ENCODE measurements around the gene NUBP2.

NUBP2 gene

DNA sequence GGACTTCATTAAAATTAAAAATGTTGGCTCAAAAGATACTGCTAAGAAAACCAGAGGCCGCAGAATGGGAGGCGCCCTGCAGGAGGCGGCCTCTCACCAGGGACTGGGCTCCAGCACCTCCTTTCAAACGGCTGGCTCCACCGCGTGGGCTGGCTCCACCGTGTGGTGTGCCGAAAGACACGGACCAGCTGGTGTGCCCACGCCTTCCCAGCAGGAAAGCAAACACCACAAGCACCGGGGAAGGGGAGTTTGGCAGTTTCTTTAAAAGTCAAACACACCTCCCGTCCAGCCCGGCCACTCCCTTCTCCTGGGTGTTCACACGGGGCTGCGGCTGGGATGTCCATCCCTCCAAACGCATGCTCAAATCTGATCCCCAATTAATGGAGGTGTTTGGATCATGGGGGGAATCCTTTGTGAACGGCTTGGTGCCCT, 30.0 kb downstream of the NUBP2 start:
- peak; percentile 71 for DNase-seq

DNA sequence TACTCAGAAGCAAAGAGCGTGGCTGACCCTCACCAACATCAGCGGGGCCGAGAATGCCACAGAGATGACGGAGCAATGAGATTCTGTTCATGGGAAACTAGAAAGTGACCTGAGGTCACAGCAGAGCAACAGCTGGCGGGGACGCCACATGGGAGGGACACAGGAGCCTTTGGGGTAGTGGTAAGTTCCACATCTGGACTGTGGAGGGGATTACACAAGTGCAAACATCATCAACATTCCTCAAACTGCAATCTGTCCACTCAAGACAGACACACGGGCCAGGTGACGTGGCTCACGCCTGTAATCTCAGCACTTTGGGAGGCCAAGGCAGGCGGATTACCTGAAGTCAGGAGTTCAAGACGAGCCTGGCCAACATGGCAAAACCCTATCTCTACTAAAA, 32.7 kb downstream of the NUBP2 start:
- DNase-seq: no peak

DNA sequence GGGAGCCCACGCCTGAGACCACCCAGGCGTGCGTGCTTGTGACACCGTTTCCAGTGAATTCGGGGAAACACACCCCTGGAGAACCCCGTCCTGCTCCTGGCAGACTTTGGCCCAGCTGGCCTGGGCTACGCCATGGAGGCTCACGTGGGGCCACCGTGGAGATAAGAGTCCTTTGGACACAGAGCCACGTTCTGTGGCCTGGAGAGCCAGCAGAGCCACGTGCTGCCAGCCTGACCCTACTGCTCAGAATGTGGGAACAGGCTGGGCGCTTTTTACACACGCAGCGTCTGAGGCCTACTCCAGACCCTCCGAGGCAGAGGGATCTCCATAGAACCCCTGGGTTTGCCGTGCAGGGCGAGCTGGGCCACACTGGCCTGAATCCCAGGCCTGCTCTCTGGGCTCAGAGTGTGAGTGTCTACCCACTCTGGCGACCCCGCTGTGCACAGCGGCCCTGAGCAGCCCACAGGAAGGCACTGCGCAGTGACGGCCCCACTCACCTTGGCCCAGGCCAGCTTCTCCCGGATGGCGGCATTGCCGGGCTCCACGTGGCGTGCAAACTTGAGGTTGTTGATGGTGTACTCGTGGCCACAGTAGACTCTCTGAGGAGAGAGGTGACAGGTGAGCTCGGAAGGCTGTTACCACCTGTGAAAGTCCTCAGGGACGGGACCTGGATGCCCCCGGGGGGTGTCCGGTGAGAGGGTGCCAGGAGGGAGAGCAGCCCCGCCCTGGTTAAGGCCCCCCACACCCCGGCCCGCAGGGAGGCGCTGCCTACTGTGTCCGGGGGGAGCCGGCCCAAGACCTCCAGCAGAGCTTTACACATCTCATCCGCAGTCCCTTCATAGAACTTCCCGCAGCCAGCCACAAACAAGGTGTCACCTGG, 33.9 kb downstream of the NUBP2 start:
- DNase-seq: no peak

DNA sequence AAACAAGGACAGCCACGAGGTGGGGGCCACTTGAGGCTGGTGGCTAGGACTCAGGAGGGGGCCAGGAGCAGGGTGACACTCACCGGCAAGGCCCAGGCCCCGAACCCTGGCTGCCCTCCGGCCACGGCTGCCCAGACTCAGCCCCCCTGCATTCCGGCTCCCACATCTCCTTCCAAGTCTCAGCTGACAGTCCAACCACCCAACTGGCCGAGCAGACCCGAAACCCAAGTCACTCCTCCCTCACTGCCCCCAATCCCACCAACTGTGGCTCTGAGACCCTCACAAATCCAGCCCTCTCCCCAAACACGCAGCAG, 34.5 kb downstream of the NUBP2 start:
- DNase-seq: no peak

DNA sequence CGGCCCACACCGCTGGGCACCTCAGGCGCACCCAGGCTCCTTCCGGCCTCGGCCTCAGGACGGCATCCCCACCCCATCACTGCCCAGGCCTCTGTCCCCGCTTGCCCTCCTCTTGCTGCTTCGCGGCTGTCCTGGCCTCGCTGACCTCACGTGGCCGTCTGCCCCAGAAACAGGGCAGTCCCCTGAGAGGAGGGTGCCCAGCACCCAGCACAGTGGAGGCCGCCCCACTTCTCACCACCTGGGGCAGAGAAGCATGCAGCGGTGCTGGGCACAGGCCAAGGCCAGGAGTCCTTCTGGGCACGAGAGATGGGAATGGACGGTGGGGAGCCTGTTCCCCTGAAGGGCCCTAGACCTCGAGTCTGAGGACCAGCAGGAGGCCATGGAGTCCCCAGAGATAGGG, 35.0 kb downstream of the NUBP2 start:
- DNase-seq: no peak

DNA sequence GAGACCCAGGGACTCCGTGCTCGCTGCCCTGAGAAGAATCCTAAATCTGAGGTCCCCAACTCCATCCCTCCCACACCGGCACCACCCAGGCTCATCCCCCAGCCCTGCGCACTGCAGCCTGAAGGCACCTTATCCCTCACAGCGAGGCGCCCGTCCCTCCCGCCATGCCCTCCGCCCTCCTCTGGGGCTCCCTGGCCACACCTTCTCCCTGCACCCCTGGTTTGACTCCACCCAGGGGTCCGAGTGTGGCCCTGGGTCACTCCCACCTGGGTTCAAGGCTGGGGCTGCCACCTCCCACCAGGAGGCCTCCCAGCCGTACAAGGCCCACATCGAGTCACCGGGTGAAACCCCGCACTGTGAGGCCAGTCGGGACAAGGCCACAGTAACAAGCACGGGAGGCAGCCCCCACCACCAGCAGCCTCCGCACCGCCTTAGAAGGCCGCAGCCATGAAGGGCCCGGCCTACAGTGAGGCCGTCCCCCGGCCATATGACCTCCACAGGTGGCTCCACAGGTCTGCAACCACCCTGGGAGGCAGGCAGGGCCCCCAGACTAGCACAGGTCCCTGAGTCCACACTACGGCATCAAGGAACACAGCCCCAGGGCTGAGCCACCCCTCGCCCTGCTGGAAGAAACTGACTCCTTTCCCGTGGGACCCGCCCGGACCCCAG, 35.6 kb downstream of the NUBP2 start:
- DNase-seq: no peak

DNA sequence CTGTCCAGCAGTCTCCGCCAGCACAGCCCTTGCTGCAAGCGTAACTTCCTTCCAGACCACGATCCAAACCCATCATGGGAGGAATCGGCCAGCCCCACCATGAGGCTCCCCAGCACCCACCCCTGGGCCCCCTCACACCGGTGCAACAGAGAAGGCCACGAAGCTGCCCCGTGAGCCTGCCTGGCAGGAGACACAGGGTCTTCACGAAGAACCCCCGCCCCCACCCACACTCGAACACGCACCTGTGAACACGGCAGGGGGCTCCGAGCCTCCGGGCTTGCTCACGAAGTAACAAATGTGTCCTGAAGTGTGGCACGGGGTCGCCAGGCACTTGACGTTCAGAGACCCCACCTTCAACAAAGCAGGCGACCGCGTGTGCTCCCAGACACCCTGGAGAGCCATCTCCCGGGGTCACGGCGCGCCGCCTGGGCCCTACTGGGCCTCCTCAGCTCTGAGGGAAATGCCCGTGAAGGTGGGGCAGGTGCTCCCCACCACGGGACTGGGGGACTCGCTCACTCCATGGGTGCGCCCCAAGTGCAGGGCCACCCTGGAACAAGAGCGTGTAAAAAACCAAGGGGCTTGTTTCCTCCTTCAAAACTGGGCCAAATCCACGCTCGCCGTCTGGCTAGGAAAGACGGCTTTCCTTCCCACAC, 36.2 kb downstream of the NUBP2 start:
- no peak for DNase-seq

DNA sequence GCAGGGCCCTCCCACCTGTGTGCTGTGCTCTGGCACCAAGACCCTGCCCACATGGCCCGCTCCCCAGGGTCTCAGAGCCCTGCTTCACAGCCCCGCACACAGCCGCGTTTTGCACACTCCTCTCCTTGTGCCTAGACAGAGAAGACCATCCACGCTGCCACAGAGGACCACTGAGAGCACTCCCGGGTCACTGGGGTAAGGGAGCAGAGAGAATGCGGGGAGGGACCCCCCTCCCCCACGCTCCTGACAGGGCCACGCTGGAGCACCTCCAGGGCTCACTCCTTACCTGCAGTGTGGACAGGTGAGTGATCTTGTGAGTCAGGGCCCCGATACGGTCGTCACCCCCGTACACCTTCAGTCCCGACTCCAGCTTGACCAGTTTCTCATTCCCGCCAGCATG, 36.9 kb downstream of the NUBP2 start:
- DNase-seq: no peak

DNA sequence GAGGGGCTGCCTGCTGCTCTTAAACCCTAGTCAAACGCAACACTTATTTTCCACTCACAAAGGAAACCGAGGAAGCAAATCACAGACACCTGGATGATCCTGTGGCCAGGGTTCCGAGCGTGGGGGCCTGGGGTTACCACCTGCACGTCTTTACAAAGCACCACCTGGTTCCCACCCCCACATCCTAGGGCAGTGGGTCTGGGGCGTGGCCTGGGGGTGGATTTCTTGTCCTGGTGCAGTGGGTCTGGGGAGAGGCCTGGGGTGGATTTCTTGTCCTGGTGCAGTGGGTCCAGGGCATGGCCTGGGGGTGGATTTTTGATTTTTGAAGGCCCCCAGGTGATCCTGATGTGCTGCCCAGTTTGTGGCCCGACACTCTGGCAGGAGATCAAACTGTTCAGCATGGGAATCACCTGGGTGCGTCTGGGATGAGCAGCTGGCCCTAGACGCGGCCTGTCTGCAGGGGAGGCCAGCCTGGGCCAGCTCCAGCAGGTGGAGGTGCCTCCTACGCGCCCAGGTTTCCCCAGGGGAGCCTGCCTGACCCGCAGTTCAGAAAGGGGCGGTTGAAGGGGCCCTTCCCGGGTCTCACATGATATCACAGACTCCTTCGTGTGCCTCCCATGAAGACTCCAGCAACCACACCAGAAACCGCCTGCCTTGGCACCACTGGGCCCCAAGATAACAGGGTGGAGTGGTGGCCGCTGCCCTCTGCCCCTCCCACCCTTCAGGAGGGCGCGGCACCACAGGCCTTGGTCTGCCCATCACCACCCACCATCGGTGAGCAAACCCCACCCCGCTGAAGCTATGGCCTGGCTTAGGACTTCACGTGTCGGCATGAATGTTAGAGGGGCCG, 37.6 kb downstream of the NUBP2 start:
- DNase-seq: no peak

DNA sequence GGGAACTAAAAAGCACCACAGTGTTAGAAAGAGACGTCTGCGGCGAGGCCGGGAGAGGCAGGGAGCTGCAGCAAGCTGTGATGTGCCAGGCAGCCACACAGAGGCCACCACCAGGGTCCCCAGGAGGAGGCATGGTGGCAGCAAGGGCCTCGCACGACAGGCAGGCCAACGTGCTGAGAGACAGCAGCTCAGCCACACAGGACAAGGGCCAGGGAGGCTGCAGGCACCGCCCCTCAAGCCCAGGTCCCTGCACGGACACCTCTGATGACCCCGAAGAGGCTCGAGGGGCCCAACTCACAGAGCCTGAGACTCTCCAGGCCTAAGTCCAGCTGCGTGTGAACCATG, 38.2 kb downstream of the NUBP2 start:
- no peak for DNase-seq

DNA sequence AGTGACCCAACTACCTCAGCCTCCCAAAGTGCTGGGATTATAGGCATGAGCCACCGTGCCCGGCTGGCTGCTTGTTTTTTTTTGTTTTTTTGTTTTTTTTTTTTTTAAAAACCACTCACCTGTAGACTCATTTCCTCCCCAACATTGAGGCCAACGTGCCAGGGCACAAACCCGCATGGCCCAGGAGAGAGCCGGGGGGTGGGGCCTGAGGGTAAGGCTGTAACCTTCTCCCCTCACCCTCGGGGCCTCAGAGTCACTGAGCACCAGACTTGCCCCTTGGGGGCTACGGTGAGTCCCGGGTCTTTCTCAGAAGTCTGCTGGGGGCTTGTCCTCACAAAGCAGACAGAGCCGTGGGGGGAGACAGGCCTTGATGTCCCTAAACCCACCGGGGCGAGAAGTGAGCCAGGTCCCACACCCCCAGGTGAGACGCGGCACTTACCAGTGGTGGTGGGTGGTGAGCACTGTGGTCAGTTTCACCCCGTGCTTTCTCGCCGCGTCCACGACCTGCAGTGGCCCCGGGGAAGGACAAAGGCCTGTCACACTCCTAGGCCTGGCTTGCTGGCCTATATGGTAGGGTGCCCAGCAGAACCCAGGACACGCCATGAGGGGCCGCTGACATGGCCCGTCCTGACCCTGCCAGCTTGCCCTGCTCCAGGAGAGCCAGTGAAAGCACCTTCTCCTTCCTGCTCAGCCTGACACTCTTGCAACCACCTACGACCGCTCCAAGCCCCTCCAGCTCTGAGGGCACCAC, 39.3 kb downstream of the NUBP2 start:
- DNase-seq: no peak

DNA sequence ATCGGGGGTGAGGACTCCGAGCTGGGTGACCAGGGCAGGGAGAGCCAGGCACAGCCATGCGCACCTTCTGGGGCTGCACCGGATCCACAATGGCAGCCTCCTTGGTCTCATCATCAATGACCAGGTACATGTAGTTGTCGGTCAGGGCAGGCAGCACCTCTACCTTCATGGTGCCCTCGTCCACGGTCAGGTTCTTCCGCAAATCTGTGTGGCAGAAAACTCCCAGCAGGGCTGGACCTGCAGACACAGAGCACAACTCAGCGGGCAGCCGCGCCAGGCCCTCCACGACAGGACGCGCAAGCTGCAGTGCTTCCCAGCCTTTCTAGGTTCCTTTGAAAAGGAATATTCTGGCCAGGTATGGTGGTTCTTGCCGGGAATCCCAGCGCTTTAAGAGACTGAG, 40.0 kb downstream of the NUBP2 start:
- no peak for DNase-seq

DNA sequence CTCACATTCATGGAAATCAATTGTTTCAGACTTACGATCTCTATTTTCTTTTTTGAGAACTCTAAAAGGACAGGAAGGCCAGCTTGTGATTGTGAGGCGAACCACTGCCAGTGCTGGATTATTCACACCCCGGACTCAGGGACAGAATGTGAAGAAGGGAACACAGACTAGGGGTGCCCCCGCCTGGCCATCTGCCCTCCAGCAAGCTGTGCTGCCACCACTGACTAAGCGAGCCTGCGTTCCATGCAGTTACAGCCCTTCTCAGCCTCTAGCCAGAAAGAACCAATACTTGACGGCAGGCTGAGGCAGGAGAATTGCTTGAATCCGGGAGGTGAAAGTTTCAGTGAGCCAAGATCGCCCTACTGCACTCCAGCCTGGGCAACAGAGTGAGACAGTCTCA, 41.1 kb downstream of the NUBP2 start:
- DNase-seq: no peak

DNA sequence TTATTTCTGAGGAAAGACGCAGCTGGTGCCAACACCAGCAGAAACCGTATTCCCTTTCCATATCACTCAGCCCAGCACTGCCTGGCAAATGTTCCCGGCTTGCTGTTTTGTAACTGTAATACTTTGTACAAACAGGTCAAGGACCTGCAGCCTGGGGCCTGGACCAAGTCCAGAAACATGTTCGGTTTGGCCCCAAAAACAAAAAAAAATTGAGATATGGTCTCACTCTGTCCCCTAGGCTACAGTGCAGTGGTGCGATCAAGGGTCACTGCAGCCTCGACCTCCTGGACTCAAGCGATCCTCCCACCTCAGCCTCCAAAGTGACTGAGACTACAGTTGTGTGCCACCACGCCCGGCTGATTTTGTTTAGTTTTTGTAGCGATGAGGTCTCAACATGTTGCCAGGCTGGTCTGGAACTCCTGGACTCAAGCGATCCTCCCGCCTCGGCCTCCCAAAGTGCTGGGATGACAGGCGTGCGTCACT, 42.7 kb downstream of the NUBP2 start:
- DNase-seq: no peak

DNA sequence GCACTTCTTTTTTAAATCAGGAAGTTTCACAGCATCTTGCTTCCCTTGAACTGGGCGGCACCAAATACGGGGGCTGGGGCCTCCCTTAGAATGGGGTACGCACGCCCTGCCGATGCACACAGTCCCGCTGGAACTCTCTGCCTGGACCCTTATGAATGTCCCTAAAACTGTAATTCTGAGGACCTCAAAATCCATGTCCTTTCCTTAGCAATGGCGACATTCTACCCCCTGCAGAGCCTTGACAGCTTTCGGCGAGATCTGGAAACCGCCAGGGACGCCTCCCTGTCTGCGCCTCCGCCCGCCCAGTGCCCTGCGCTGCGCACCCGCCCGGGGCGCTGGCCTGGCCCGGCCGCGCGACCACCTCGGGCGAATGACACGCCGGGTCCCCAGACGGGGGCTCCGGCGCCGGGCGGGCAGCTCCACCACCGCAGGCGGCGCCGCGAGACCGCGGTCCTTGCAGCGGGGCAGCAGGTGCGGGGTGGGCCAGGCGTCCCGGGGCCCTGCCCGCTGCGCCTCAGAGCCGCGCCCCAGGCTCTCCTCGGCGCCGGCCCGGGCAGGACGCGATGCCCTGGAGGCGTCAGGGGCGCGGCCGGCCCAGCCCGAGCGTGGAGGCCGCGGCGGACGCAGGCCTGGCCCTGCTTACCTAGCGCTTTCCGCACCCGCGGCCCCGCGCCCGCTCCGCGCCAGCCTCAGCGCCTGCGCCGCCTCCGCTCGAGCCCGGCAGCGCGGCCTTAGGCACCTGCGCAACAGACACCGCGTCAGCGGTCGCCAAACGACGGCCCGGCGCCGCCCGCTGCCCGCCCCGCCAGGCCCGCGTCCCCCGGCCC, 43.3 kb downstream of the NUBP2 start:
- DNase-seq: no peak

DNA sequence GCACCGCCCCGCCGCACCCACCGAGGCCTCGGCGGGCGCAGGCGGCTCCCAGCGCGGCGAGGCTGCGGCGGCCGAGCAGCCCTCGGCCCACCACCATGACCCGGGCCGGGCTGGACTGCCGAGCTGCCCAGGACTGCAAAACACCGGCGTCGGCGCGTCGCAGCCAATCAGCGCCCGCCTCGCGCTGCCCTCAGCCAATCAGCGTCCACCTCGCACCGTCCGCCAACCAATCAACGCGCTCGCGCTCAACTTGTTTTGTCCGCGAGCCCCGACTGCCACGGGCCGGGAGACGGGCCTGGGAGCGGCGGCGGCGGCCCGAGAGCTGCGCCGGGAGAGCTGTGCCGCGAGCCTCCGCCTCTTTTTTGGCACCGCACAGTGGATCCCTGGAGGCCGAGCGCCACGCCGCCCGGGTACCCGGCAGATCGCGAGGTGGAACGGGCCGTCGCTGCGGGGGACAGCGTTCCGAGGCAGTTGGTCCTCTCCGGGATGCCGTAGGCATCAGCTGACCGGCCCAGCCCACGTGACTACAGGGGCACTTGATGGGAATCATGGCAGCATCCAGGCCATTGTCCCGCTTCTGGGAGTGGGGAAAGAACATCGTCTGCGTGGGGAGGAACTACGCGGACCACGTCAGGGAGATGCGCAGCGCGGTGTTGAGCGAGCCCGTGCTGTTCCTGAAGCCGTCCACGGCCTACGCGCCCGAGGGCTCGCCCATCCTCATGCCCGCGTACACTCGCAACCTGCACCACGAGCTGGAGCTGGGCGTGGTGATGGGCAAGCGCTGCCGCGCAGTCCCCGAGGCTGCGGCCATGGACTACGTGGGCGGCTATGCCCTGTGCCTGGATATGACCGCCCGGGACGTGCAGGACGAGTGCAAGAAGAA, 44.2 kb downstream of the NUBP2 start, which contains the start of the genes FAHD1 and HAGH:
FAHD1 (plus strand) TSS at position 516 of the 883 bp plus-strand sequence; CDS start at position 549, 33 bp downstream.
HAGH (minus strand) TSS at position 135 of the 883 bp plus-strand sequence; CDS start at position 97, 38 bp downstream.
- DNase-seq: peak; percentile 96

DNA sequence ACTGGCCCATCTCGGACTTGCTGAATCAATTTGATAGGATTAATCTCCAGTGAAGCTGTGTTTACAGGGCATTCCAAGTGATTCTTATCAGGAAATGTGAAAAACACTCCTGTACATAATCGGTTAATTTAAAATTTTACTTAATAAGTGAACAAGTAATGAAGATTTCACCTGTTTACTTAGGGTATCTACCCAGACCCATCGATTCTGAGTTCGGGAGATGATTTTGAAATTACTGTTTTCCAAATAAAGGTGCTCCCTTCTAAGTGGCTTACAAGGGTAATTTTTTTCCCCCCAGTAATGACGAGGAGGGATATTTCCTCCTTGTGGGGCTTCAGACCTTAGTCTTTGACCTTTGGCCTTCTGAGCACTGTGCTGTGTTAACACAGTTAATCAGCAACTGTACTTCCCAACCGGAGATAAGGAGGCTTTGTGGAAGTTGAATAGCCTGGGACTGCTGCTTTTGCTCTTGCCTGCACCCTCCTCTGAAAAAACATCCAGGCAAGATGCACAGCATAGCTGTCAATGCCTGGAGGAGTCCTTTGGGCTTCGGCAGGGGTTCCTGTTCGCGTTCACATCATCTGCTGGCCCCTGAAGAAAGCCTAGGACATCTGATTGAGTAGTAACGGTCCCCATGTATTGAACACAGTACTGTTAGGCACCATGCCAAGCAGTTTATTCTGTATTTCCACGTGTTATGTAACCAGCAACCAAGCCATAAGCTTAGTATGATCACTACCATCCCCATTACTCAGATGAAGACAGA, 46.1 kb downstream of the NUBP2 start:
- DNase-seq: no peak

DNA sequence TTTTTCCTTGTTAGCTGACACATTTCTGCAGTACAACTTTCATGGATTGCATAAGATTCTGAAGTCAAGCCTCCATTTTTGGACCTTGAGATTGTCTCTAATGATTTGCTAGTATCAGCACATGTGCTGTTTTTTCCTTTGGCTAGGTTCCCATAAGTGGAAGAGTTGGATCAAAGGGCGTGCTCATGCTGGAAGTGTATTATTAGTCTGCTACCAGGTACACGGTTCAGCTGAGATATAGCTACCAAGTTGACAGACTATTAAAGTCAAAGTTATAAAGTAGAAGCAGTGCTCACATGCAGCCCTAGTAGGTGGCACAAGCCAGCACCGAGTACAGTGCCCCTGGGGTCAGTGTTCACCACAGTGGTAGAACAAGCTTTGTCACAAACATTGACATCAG, 47.5 kb downstream of the NUBP2 start:
- DNase-seq: no peak
